HG03342 (cell line): ENCODE measurements around the gene ERG.

ENCODE experiments used
- ATAC-seq: cut with Tn5 transposase; IDR thresholded peaks from one replicate; pipeline ENCODE4 v1.9.1; 2021; ENCODE audit warnings: mild to moderate bottlenecking, moderate library complexity; ENCODE audit not compliant: unreplicated experiment

ERG gene

GRCh38 chr21:38475519-38475918, 22.8 kb downstream of the ERG start:
- ATAC-seq: no peak

- no peak for ATAC-seq
Observed at GRCh38 chr21:38474796-38475195, 23.5 kb downstream of the ERG start.

GRCh38 chr21:38474124-38474523, 24.2 kb downstream of the ERG start:
- ATAC-seq: no peak

GRCh38 chr21:38472412-38473108, 25.7 kb downstream of the ERG start:
- ATAC-seq: no peak

GRCh38 chr21:38471766-38472165, 26.5 kb downstream of the ERG start:
- no peak for ATAC-seq

- no peak for ATAC-seq
Observed at GRCh38 chr21:38470755-38471154, 27.5 kb downstream of the ERG start.

GRCh38 chr21:38469642-38470041, 28.6 kb downstream of the ERG start:
- ATAC-seq: no peak

- ATAC-seq: no peak
Observed at GRCh38 chr21:38468989-38469388, 29.3 kb downstream of the ERG start.

GRCh38 chr21:38467911-38468310, 30.4 kb downstream of the ERG start:
- no peak for ATAC-seq

GRCh38 chr21:38467374-38467773, 30.9 kb downstream of the ERG start:
- no peak for ATAC-seq

- no peak for ATAC-seq
Observed at GRCh38 chr21:38460171-38460742, 38.0 kb downstream of the ERG start.

GRCh38 chr21:38459490-38459889, 38.8 kb downstream of the ERG start:
- no peak for ATAC-seq

GRCh38 chr21:38455403-38455802, 42.9 kb downstream of the ERG start:
- ATAC-seq: no peak

GRCh38 chr21:38454702-38455101, 43.6 kb downstream of the ERG start:
- ATAC-seq: no peak

- no peak for ATAC-seq
Observed at GRCh38 chr21:38454161-38454560, 44.1 kb downstream of the ERG start.

- no peak for ATAC-seq
Observed at GRCh38 chr21:38448671-38449385, 49.4 kb downstream of the ERG start.

GRCh38 chr21:38447611-38448010, 50.7 kb downstream of the ERG start:
- no peak for ATAC-seq

GRCh38 chr21:38444691-38445090, 53.6 kb downstream of the ERG start:
- no peak for ATAC-seq

GRCh38 chr21:38443110-38443509, 55.2 kb downstream of the ERG start:
- no peak for ATAC-seq

GRCh38 chr21:38441153-38441552, 57.1 kb downstream of the ERG start:
- ATAC-seq: no peak

GRCh38 chr21:38440746-38441145, 57.5 kb downstream of the ERG start:
- ATAC-seq: no peak

- ATAC-seq: no peak
Observed at GRCh38 chr21:38439957-38440356, 58.3 kb downstream of the ERG start.
